ENCODE data around the gene DYNLT3.

DNA sequence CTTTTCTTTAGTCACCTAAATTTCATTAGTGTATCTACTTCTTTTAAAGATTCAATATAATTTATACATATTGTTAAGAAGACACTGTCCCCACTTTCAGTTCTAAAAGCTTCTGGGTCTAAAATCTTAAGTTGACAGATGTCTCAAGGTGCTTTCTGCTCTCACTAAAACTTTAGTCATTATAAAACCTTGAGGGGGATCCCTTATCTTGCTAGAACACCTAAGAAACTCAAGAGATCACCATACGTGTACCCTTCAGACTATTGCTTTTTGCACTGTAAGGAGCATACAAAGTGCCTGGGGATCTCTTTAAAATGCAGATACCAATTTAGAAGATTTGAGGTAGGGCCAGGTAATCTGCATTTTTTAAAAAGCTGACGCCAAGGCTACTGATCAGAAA is 37.4 kb downstream of the DYNLT3 start:
- TF ChIP-seq YY1 (IDR thresholded peaks at IDR 0.05; ENCODE audit: insufficient read depth, insufficient read length) = no peak
- TF ChIP-seq ZNF274 (IDR thresholded peaks at IDR 0.05; ENCODE audit: low read depth, low read length) = no peak
